Activated B cell treated with CpG ODN at 0.5 μM for 24 hours (primary cell): ENCODE data around the gene UBE2QL1. TPM values are rescaled to one million over a fixed set of nuclear protein-coding genes. Genes with fewer than 3 reads are reported as not detected.

ENCODE experiments used
- ATAC-seq: fragments of 200-7000 bp; cut with Tn5 transposase; one replicate; pipeline ENCODE4 v1.10.0; 2021; ENCODE audit warnings: low read depth, mild to moderate bottlenecking, moderate library complexity
- CTCF ChIA-PET: fragments of 350-600 bp; sonication (Branson Sonifier 250); formaldehyde crosslinking; loops from one replicate; lab custom pipeline; 2021; ENCODE audit warnings: antibody characterized with exemption; lab: Charles Lee
- POLR2A ChIA-PET: fragments of 350-600 bp; sonication (Branson Sonifier 250); formaldehyde crosslinking; loops from one replicate; lab custom pipeline; 2021; ENCODE audit warnings: antibody characterized with exemption; lab: Charles Lee
- DNase-seq: peaks from one replicate; pipeline ENCODE4 v3.0.0; 2022
- H3K27ac Mint-ChIP-seq: one replicate; pipeline ENCODE4 v1.8.0; 2020; ENCODE audit warnings: mixed read lengths
- H3K27me3 Mint-ChIP-seq: one replicate; pipeline ENCODE4 v1.8.0; 2021; ENCODE audit warnings: mixed read lengths
- H3K36me3 Mint-ChIP-seq: one replicate; pipeline ENCODE4 v1.8.0; 2021; ENCODE audit warnings: low read depth, mixed read lengths
- H3K4me1 Mint-ChIP-seq: one replicate; pipeline ENCODE4 v1.8.0; 2021; ENCODE audit warnings: mixed read lengths
- H3K4me3 Mint-ChIP-seq: one replicate; pipeline ENCODE4 v1.8.0; 2020; ENCODE audit warnings: mild to moderate bottlenecking, mixed read lengths
- H3K9me3 Mint-ChIP-seq: one replicate; pipeline ENCODE4 v1.8.0; 2020; ENCODE audit warnings: mixed read lengths
- CTCF ChIP-seq: fragments of 200-600 bp; IDR thresholded peaks from one replicate; pipeline ENCODE4 v1.8.0; 2022; ENCODE audit warnings: antibody characterized with exemption, mild to moderate bottlenecking
- intact Hi-C: fragments of 100-400 bp; cut with micrococcal nuclease; formaldehyde crosslinking; loops from one replicate; pipeline ENCODE4 v1.15.1; 2024
- total RNA-seq: library from RNA; stranded (reverse); gene quantifications from 2 replicates; pipeline ENCODE4 v1.2.3, GENCODE V29; 2022

Gene UBE2QL1
- total RNA-seq, 1 donor from 2014 or later: 1.2 TPM

GRCh38 chr5:6410421-6410820 is 38.2 kb upstream of the UBE2QL1 start:
- intact Hi-C loops: no loop called here

GRCh38 chr5:6411141-6411540 is 37.5 kb upstream of the UBE2QL1 start:
- intact Hi-C loops: no loop called here
- ATAC-seq: no peak
- DNase-seq: no peak
- no peak for TF ChIP-seq CTCF
- no peaks in the 10 kb centered on the region for H3K36me3 Mint-ChIP-seq
- POLR2A ChIA-PET: no interaction called here
- H3K9me3 Mint-ChIP-seq: peaks cover 7% of the 10 kb centered on the region
- no peak overlapping the region for H3K27ac Mint-ChIP-seq
- peaks cover 16% of the 10 kb centered on the region for H3K27me3 Mint-ChIP-seq
- H3K4me1 Mint-ChIP-seq: no peaks in the 10 kb centered on the region
- no peak overlapping the region for H3K4me3 Mint-ChIP-seq
- CTCF ChIA-PET: no interaction called here

More at GRCh38 chr5:6410421-6410820, 38.2 kb upstream of the UBE2QL1 start:
- TF ChIP-seq CTCF: no peak
- Mint-ChIP-seq H3K36me3 (no peaks in the 10 kb centered on the region), H3K4me1 (no peaks in the 10 kb centered on the region), H3K4me3 (no peak overlapping the region), H3K27ac (no peak overlapping the region), H3K27me3 (peaks cover 20% of the 10 kb centered on the region), H3K9me3 (peaks cover 7% of the 10 kb centered on the region)
- ChIA-PET CTCF (no interaction called here), POLR2A (no interaction called here)
- DNase-seq (no peak), ATAC-seq (no peak)

GRCh38 chr5:6412811-6413210 is 35.8 kb upstream of the UBE2QL1 start:
- Mint-ChIP-seq H3K27me3 (peaks cover 10% of the 10 kb centered on the region), H3K4me1 (no peaks in the 10 kb centered on the region), H3K27ac (no peak overlapping the region), H3K9me3 (peaks cover 7% of the 10 kb centered on the region), H3K36me3 (no peaks in the 10 kb centered on the region), H3K4me3 (no peak overlapping the region)
- TF ChIP-seq CTCF: no peak
- DNase-seq: no peak
- ATAC-seq: no peak
- intact Hi-C loops: no loop called here
- ChIA-PET POLR2A (no interaction called here), CTCF (no interaction called here)

- ATAC-seq (no peak), DNase-seq (no peak)
- Mint-ChIP-seq H3K36me3 (no peaks in the 10 kb centered on the region), H3K9me3 (no peaks in the 10 kb centered on the region), H3K4me1 (no peaks in the 10 kb centered on the region), H3K27ac (no peak overlapping the region), H3K4me3 (no peak overlapping the region), H3K27me3 (peaks cover 16% of the 10 kb centered on the region)
- intact Hi-C loops: no loop called here
- ChIA-PET CTCF (no interaction called here), POLR2A (no interaction called here)
- TF ChIP-seq CTCF: no peak
These were observed 31.0 kb upstream of the UBE2QL1 start for GRCh38 chr5:6417657-6418056.

- Mint-ChIP-seq H3K36me3 (no peaks in the 10 kb centered on the region), H3K27me3 (peaks cover 16% of the 10 kb centered on the region), H3K4me1 (no peaks in the 10 kb centered on the region), H3K4me3 (no peak overlapping the region), H3K9me3 (no peaks in the 10 kb centered on the region), H3K27ac (no peak overlapping the region)
- TF ChIP-seq CTCF: no peak
- ChIA-PET CTCF (no interaction called here), POLR2A (no interaction called here)
- ATAC-seq: no peak
- DNase-seq: no peak
- intact Hi-C loops: no loop called here
These were observed 29.9 kb upstream of the UBE2QL1 start for GRCh38 chr5:6418679-6419276.
